Stimulated activated CD8-positive, alpha-beta memory T cell treated with anti-CD3 and anti-CD28 coated beads, Interleukin-12 subunit alpha, Interleukin-12 subunit beta, amount 100 ng/mL, for 4 hours (primary cell): ENCODE data around the gene CTNNBIP1.

Experiments
- DNase-seq: peaks from one replicate; pipeline ENCODE4 v3.0.0-alpha.2; 2020; ENCODE audit warnings: low read depth

The CTNNBIP1 gene

GRCh38 chr1:9904596-9904995 lies 5.5 kb downstream of the CTNNBIP1 start:
- DNase-seq, result no peak

- no peak for DNase-seq
These were observed 6.1 kb downstream of the CTNNBIP1 start for GRCh38 chr1:9903801-9904527.

DNA sequence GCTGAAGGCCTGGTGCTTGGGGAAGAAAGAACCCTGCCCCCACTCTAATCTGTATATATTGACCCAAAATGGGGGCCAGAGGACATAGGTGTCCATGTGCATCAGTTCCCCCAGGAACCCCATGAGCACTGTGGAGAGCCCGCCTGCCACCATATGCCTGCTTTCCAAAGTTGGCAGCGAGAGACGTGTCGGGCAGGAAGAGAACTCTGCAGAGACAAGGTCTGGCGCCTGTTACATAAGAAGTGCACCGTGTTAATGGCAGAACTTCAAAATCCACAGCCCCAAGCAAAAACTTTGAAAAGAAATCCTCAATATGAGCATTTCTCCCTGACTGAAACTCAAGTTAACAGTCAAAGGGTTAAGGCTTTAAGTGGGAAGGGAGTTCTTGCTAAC lies 8.0 kb downstream of the CTNNBIP1 start:
- DNase-seq, result no peak

DNA sequence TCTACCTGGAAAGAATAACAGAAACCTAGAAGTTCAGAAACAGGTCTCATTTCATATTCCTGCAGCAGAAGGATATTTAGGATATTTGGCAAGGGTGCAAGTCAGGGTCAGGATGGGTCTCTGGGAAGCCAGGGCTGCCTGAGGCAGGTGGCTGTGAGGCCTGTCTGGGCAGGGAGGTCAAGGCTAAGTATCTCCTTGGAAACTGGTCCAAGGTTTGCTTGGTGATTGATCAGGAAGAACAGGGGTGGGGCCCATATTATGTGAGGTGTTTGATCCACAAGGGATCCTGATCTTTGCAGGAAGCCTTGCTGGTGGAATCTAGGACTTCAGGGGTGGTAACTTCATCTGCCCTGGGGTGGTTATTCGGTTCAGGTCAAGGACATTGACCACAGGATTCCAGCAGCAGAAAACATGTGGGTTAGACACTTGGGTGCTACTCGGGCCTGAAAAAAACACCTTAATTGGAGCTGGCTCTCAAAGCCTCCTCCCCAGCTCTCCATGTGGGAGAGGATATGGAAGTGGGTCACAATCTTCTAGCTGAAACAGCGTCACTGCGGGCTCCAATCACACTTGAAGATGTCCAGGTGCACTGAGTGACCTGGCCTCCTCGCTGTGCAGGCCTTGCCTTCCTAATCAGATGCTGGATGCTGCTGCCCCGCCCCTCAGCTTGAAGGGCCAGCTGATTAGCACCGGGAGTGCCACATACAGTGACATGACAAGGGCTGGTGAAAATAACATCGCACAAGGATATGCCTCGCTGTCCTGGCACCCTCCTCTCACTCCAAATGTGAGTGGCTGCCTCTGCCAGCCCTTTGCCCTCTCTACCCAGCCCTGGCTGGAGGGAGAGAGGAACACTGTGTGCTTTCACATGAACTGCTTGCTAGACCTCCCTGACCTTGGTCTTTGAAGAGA lies 8.7 kb downstream of the CTNNBIP1 start:
- DNase-seq, result no peak

GRCh38 chr1:9900142-9901043 lies 9.7 kb downstream of the CTNNBIP1 start:
- no peak for DNase-seq

DNA sequence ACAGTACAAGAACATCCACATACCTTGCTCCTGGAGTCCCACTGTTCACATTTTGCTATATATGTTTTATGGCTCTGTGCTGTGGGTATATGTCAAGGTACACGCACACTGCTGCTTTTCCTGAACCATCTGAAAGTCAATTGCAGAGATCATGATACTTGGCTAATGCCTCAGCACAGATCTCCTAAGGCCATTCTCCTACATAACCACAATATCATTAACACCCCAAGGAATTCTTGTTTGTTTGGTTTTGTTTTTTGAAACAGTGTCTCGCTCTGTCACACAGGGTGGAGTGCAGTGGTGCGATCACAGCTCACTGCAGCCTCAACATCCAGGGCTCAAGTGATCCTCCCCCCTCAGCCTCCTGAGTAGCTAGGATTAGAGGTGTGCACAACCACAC lies 16.0 kb downstream of the CTNNBIP1 start:
- no peak for DNase-seq

DNA sequence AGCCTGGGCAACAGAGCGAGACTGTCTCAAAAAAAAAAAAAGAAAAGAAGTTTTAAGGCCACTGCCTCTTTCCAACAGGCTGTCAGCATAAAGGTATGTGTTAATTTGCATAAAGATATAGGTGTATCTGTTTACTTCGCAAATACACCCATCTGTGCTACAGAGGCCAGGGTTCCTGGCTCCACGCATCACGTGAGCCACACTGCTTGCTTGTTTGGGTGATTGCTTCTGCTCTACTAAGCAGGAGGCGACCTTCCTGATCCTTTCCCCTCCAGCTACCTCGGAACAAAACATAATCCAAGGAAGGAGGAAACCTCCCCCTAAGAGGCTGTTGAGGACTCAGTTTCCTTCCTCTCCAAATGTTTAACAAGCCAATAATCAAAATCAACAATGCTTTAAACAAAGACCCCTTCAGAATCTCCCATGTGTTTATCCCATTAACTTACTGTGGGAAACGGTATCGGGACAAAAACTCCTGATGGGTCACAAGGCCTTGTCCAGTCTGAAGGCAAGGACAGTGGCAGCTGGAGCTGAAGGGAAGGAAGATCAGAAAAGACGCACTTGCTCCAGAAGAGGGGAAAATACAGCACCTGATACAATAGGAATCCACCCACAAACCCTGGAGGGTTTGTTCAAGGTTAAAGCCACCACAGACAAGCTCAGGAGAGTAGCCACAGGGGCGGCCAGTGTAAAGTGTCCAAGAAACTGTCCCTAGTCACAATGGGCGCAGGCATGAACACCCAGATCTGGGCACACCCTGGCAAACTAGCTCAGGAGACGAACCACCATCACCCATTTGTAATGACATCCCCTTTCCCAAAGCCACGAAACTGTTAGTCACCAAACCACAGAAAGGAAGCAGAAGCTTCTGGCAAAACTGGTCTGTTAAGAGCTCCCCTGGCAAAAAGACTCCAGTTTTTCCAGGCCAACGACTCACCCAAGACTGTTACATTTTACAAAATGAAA lies 17.2 kb downstream of the CTNNBIP1 start:
- no peak for DNase-seq

DNA sequence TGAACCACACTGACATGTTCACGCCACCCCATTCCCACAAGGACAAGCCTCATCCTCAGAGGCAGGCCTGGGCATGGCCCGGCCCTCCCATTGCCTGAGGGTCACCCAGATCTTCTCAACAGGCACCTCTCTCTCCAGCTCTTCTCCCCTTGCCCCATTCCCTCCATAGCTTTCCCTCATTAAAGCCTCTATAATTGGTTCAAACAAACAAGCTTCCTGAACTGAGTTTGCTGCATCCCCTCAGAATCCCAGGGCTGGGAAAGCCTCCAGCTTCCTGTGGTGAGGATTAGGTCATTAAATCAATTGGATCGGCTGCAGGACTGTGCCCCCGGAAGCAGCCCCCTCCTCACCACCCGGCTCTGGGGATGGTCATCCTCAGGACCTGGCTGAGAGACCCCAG lies 18.9 kb downstream of the CTNNBIP1 start:
- DNase-seq, result no peak

- no peak for DNase-seq
These were observed 19.8 kb downstream of the CTNNBIP1 start for GRCh38 chr1:9890224-9890731.

DNA sequence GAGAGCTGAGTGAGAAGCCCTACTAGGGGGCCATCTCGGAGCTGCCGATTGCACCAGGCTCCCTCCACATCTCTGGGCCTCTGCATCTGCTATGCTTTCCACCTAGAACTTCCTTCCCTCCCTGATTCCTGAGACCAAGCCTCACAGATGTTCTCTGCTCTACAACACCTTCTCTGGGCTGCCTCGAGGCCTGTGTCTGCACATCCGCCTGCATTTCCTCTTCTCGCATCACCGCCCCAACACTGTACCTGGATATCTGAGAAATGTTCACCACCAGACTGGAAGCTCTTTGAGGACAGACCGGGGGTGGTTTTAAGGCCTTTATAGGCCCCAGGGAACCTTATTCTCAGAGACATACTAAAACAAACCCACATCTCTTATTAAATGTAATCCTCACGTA lies 20.7 kb downstream of the CTNNBIP1 start:
- no peak for DNase-seq

DNA sequence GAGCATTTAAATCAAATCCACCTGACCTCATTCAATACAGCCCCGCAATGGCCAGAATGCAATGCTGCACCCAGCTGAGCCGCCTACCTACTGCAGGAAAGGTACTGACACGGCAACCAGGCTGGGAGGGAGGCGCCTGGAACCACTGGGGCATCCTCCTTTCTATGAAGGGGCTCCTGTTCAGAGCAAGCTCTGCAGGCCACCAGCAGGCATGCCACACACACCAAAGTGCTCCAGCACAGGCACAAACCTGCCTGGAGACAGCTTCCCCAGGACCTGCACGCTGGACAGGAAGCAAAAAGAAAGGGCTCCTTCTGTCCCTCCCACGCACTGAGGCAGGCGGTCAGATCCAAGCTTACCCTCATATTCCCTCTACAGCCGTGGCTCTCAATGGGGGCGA lies 21.2 kb downstream of the CTNNBIP1 start:
- no peak for DNase-seq

DNA sequence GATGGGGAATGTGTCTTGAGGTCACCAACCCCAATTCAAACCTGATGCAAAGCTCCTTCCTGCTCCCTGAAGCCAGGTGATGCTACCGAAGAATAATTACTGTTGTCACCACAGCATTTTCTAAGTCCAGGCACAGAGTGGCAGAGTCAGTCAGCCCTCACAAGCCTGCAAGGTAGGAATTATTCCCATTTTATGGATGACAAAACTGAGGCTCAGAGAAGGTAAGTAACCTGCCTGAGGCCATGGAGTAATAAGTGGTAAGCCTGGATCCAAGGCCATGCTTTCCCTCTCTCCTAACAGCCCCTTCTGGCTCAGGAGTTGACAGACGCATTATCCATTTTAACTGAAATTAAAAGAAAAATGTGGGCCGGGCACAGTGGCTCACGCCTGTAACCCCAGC lies 23.0 kb downstream of the CTNNBIP1 start:
- no peak for DNase-seq

- DNase-seq, result no peak
These were observed 23.9 kb downstream of the CTNNBIP1 start for GRCh38 chr1:9886092-9886742.

DNA sequence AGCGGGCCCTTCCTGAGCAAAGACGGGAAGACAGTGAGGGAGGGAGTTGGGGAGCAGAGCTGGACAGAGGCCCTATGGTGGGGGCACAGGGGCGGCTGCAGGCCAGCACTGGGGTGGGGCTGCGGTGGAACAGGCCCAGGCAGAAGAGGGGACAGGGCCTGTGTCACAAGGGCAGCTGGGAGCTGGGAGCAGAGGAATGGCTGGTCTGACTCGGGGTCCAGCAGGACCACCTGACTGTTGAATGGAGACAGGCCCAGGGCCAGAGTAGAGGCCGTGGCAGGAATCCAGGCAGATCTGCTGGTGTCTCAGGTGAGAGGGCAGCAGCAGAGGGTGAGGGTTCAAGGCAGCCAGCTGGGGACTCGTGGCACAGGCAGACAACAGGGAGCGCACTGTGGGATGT lies 25.3 kb downstream of the CTNNBIP1 start:
- no peak for DNase-seq

DNA sequence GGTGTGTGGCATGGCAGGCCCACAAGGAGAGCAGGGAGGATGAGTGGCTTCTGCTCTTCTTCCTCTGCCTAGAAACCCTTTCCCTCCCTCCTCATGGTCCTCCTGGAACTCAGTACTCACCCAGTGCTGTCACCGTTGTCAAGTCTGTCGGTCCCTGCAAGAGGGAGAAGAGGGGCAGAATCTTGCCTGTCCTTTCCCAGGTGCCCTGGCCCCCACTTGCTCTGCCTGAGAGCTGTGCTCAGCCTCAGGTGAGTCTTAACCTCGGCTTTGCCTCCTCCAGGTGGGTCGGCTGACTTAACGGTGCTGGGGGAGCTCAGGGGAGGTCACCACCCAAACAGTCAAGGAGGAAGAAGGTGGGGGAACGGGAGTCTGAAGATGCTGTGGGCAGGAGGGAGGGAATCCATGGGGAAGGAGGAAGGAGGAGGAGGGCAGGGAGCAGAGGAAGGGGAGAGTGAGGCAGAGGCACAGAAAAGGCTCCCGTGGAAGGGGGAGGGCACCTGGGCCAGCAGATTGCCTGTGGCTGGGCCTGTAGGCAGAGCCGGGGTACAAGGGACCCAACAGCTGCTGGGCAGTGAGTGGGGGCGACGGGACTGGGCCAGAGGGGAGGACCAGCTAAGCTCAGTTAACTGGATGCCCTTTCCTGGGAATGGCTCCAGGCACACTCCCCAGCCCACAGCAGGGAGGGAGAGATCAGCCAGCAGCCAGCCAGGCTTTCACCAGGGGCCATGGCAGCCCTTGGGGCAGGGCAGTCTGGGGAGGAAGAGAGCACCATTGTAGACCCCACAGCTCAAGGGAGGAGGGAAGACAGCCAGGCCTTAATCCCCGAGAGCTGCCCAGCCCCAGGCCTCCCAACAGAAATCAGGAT lies 26.3 kb downstream of the CTNNBIP1 start:
- DNase-seq, result no peak

- DNase-seq, result no peak
These were observed 27.1 kb downstream of the CTNNBIP1 start for GRCh38 chr1:9882945-9883303.

GRCh38 chr1:9882296-9882944 lies 27.6 kb downstream of the CTNNBIP1 start:
- DNase-seq, result no peak

DNA sequence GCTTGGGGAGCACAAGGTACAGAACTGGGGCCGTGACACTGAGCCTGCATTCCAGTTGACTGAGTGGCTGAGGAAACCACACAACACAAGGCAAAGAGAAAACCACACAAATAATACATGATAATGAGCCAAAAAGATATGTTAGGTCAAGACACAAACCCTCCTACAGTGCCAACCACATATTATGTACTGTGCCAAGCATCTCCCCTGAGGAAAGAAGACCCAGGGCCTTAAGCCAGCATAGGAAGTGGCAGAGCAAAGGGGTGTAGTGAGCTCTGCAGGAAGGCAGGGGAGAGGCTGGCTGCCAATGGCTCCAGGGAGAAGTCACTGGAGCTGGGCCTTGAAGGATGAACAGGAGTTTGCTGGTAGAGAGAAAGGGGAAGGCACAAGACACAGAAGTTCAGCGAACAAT lies 28.2 kb downstream of the CTNNBIP1 start:
- no peak for DNase-seq

GRCh38 chr1:9878404-9878803 lies 31.7 kb downstream of the CTNNBIP1 start:
- no peak for DNase-seq
